ENCODE results near the gene KIF26A. TPM values are rescaled to one million over a fixed set of nuclear protein-coding genes. Genes with fewer than 3 reads are reported as not detected.

The KIF26A gene
- total RNA-seq, 4 donors from 2014 or later, result 0.74 to 7.3 (median 2.4) TPM

DNA sequence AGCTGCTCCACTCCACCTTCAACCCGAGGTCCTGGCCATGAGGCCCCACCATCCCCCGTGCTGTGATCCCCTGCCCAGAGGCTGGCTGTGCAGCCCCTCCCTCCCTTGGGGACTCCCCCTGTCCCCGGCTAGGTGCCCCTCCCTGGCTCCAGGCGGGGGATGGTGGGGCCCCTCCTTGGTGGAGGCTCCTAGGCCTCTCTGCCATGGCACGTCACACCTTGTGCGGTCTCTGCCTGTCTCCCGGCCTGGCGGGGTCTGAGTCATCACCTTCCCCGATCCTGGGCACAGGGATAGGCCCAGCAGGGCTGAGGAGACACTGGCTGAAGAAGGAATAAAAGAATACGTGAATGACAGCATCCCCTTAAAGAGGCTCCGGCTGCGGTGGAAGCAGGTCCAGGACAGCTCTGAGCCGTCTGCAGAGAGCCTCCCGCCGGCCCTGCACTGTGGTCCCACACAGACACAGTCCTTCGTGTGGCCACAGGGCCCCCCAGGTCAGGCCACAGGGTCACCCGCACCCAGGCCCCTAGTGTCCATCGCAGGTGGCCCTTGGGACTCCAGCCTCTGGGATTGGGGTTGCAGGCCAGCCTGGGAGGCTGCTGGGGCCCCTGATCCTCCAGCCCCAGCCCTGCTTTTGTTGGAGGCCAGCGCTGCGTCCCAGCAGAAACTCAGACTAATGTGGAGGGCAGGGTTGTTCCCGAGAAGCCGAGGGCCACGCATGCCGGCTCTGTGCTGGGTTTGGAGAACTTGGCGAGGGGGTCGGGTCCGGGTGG lies 43.6 kb downstream of the KIF26A start:
- ATAC-seq (ENCODE audit: low FRiP score) (no peak), DNase-seq (ENCODE audit: low spot score) (no peak)
- TF ChIP-seq, protein P1, sequence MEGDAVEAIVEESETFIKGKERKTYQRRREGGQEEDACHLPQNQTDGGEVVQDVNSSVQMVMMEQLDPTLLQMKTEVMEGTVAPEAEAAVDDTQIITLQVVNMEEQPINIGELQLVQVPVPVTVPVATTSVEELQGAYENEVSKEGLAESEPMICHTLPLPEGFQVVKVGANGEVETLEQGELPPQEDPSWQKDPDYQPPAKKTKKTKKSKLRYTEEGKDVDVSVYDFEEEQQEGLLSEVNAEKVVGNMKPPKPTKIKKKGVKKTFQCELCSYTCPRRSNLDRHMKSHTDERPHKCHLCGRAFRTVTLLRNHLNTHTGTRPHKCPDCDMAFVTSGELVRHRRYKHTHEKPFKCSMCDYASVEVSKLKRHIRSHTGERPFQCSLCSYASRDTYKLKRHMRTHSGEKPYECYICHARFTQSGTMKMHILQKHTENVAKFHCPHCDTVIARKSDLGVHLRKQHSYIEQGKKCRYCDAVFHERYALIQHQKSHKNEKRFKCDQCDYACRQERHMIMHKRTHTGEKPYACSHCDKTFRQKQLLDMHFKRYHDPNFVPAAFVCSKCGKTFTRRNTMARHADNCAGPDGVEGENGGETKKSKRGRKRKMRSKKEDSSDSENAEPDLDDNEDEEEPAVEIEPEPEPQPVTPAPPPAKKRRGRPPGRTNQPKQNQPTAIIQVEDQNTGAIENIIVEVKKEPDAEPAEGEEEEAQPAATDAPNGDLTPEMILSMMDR (IDR thresholded peaks at IDR 0.05), result no peak

DNA sequence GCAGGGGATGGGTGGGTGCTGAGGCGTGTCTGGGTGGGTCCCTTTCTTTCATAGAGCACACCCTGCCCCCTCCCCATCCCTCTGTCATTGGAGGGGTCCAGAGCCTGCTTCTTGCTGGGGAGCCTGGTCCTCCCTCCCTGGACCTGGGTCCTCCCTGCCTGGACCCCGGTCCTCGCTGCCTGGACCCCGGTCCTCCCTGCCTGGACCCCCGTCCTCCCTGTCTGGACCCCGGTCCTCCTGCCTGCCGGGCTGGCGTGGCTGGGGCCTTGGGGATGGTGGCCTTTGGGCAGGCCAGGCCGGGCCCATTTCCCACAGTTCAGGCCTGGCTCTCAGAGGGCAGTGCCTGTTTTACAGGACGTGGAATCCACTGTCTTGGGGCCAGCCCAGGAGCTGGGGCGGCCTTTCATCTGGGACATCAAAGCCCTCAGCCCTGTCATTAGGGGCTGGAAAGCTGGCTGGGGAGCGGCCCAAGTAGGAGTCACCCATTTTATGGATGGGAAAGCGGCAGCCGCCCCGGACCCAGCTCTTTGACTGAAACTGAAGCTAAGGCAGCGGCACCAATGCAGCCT lies 44.6 kb downstream of the KIF26A start:
- no peak for ATAC-seq (ENCODE audit: low FRiP score)
- TF ChIP-seq, protein P1 (IDR thresholded peaks at IDR 0.05), result no peak
- no peak for DNase-seq (ENCODE audit: low spot score)

DNA sequence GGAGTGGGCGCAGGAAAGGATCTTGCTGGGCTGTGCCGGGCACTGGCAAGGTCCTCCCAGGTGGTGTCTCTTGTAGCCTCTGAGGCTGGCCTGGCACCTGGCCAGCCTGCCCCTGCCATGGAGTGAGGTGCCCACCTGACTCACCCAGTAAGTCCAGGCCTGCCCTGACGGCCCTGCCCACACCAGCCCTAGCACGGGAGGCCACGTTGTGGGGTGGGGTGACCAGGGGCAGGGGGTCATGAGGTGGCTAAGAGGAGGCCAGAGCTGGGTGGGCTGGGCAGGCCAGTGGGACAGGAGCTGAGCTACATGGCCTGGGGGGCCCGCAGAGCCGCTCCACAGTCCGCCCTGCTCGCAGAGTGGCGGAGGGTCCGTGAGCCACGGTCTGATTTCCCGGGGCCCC lies 45.4 kb downstream of the KIF26A start:
- DNase-seq (ENCODE audit: low spot score) (no peak), ATAC-seq (ENCODE audit: low FRiP score) (no peak)
- TF ChIP-seq, protein P1 (IDR thresholded peaks at IDR 0.05), result no peak

DNA sequence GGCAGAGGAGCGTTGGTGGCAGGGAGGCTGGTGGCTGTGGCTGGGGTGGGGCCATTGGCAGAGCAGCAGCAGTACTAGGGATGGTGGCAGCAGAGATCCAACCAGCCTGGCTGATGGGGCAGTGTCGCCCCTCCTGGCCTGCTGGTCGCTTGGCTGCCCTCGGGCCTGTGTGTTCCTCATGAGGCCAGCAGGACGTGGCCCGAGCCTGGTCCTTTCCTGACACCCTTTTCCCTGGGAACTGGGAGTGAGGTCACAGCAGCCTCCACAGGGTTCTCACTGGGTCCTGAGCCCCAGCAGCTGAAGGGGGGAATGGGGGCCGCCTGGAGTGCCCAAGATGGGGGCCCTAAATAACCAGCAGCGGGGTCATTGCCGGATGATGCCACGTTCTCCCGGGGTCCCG lies 46.1 kb downstream of the KIF26A start:
- no peak for ATAC-seq (ENCODE audit: low FRiP score)
- no peak for DNase-seq (ENCODE audit: low spot score)
- TF ChIP-seq, protein P1 (IDR thresholded peaks at IDR 0.05), result no peak

DNA sequence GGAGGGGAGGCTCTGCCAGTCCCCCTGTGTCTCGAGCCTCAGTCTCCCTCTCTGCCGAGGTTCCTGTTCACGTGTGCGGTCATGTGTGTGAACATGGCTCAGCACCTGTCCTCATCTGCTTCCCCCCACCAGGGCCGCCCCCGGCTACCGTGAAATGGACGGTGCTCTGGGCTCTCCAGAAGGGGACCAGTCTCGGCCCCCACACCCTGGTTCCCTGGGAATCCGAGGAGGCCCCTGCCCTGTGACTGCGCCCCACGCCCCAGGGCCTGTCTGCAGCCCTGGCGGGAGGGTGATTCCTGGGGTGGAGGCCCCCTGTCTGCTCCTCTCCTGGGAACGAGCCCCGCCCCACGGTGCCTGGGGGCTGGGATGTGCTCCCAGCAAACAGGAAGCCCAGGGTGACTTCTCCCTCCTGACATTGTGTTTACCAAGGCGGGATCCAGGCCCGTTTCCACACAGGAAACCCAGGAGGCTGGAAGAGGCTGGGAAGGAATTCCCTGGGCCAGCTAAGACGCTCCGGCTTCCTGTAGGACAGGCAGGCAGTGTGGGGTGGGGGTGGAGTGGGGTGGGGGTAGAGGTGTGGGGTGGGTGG lies 46.6 kb downstream of the KIF26A start:
- no peak for DNase-seq (ENCODE audit: low spot score)
- no peak for ATAC-seq (ENCODE audit: low FRiP score)
- TF ChIP-seq, protein P1 (IDR thresholded peaks at IDR 0.05), result no peak

DNA sequence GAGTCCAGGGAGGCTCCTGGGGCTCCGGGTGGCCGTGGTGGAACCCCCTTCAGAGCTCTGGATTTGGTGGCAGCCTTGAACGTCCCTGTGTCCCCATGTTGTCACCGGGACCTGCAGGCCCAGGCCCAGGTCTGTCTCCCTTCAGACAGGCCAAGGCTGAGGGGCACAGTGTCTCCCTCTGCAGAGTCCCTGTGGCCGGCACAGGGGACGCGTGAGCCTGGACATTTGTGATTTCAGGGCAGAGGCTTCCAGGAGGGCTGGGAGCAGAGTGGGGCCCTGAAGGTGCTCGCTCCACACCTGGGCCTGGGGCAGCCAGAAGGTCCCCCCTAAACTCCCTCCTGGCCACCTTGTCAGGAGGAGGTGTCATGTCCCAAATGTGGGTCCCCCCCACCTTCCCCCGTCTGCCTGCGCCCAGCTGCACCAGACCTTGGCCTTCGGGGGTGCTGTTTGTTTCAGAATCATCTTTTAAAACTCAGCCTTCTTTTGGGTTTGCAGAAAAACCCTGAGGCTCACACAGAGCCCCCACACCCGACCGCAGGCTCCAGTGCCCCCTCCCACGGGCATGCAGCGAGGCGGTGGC lies 47.6 kb downstream of the KIF26A start:
- ATAC-seq (ENCODE audit: low FRiP score), result no peak
- no peak for DNase-seq (ENCODE audit: low spot score)
- TF ChIP-seq, protein P1 (IDR thresholded peaks at IDR 0.05), result no peak
